Stimulated activated CD4-positive, alpha-beta T cell treated with anti-CD3 and anti-CD28 coated beads, Interleukin-1b, Interleukin-23, amount 100 ng/mL, for 4 hours (primary cell): ENCODE measurements around the gene SWI5.
"Not testable (repeated sequence)": the region's sequence is repeated elsewhere in the genome, so short reads cannot be mapped to it uniquely, and the experiment has no call there.

Experiments
- DNase-seq, 2 donors: peaks; one replicate each; pipeline ENCODE4 v3.0.0-alpha.2; 2020; ENCODE audit warnings: low read depth in 2 of 2

SWI5 gene

DNA sequence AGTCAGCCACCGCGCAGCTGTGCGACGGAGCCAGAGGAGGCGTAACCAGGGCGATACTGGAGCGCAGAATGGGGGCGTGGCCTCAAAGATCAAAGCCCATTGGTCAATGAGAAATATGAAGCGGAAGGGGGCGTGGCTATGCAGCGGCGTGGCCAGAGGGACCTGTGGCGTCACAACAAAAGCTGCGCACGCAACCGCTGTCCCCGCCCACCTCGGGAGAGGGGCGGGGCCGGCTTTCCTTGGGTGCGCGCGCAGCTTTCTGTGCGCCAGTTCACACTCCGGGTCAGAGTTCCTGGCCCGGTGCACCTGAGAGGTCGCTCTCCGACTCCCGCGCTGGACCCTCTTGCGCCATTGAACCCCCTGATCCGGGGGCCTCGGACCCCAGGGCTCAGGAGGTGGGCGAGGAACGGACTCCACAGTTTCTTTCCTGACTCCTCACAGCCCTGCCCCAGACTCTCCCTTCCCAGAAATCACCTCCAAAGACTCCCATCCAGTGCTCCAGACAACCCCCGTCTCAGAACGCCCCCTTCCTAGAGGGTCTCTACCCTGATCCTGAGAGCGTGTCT, at the start of gene SWI5:
TSS of gene SWI5 (plus strand) at position 269 of the 566 bp plus-strand sequence.
- DNase-seq = peak; percentile 99 to 100

- no peak for DNase-seq
Measured at GRCh38 chr9:128226412-128226801, 49.7 kb upstream of the SWI5 start.

- DNase-seq = not testable (repeated sequence)
Measured at GRCh38 chr9:128230897-128231296, 45.2 kb upstream of the SWI5 start.

DNA sequence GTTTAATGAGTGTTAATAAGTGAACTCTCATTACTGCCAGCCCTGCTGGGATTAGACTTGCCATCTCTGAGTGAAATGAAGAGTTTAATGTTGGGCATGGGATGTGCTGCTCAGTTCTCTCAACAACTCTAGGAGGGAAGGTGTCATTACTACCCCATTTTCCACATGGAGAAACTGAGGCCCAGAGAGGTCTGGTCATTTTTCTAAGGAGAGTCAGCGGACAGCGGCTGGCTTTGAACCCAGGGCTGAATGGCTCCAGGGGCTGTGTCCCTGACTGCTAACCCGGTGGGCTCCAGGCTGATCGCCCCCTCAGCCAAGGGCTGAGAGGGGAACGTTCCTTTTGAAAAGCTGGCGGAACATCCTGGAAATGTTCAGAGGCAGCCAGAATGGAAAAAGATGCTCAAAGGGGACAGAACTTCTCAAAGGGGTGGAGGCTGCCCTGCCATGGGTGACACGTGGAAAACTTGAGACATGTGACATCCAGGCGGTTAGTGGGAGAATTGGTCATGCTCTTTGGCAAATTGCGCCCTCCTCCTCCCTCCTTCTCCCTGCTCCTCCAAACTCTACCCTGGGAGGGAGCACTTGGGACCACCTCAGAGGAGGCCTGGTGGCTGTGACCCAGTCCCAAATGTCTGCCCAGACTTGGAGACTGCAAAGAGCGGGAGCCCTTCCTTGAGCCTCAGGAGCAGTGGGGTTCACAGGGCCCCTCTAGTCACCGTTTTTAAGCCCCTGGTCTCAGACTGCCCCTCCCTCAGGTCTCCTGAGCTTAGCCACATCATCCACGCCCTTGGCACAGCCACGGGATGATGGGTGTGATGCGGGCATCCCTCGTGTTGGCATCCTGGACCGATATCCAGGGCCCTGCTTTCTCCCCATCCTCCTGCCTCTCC, 44.2 kb upstream of the SWI5 start:
- DNase-seq = no peak

DNA sequence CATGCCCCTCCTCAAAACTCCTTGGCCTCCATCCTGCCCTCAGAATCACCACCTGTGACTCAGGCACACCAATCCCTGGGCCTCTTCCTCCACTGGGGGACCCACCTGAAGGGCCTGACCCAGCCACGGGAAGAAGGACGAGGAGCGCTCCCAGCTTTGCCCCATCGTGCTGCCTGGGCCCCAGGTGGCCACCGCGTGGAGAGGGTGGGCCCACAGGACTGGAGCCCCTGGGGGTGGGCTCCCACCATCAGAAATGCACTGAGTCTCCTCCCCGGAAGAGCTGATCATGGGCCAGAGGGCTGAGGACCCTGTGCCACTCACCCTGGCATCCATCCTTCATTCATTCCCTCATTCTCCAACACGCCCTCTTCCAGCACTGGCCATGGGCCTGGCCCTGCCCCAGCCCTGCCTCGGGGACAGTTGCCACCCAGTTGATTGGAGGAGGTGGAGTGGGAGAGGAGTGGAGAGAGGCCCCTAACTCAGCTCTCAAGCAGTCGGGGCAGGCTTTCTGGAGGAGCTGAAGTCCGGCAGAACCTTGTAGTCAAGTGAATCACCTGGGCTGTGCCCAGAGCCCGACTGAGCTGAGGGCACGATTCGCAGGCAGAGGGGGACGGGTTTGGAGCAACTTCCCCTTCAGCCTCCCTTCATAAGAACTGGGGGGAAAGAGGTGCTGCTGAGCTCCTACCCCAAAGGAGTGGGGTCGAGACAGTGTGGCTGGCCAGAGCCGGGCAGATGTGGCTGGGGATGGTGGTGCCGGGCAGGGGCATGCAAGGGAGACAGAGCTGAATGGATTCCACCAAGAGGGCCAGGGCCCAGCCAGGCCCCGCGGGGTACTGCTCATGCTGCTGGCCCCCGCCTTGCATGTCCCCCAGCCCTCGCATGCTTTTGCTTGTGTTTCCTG, 43.3 kb upstream of the SWI5 start:
- no peak for DNase-seq

DNA sequence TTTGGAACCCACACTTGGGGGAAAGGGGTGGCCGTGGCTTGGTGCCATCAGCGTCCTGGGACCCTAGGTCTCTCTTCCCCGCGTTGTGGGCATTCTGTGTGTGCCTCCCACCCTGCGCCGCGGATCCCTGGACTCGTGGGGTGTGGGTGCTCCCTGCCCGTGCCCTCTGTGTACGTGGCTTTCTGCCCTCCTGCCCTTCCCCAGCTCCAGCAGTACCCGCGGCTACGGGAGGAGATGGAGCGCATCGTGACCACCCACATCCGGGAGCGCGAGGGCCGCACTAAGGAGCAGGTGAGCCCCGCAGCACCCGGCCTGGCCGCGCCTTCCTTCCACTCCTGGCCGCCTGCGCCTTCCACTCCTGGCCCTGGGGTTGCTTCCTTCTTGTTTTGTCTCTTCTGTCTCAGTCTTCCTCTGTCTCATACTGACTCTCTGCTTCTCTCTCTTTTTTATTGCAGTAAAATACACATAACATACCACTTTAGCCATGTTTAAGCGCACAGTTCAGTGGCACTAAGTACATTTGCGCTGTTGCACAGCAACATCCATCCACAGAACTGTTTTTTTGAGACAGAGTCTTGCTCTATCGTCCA, 42.2 kb upstream of the SWI5 start:
- DNase-seq = no peak

- no peak for DNase-seq
Measured at GRCh38 chr9:128242124-128242523, 34.0 kb upstream of the SWI5 start.

DNA sequence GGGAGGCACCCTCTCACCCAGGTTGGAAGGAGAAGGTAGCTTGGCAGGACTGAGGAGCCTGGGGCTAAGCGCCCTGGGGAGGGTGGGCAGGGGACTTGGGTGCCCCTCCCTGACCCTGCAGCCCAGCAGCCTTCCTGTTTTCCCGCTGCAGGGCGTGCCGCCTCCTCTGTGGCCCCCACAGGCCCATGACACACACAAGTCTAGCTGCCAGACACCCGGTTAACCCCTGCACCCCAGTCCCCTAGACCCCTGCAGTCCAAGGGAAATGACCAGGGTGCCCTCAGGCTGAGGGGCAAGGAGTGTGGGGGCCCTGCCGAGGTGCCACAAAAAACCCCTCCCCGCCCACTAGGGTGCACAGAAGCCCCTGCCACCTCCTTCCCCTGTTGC, 33.3 kb upstream of the SWI5 start:
- no peak for DNase-seq

DNA sequence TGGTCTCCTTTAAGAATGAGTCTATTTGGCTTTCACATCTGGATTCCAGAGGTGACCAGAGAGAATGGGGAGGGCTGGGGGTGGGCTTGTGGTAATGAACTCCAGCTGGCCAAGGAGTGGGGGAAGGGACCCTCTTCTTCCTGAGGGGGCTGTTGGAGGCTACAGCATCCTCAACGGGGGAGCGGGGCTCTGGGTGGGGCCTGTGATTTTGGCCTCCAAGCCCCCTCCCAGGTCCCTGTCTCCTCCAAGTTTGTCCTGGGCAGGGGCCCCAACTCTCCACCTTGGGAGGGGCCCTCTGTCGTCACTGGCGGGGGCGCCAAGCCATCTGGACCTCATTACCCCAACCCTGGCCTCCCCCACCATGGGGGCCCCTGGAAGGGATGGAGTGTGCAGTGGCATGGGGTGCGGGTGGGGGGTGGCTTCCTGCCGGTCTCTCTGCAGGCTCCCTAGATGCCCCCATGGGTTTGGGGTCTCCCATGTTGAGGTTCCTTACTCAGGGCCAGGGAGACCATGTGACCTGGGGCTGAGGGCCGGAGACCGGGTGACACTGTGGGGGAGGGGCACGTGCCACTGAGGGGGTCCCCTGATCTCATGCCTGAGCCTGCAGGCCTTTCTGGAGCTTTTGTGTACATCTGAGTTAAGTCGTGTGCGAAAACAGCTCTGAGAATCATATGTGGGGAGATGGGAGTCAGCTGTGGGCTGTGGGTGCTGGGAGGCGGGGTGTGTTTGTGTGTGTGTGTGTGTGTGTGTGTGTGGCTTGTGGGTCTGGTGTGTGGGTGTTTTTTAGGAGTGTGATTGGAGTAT, 32.7 kb upstream of the SWI5 start:
- no peak for DNase-seq

DNA sequence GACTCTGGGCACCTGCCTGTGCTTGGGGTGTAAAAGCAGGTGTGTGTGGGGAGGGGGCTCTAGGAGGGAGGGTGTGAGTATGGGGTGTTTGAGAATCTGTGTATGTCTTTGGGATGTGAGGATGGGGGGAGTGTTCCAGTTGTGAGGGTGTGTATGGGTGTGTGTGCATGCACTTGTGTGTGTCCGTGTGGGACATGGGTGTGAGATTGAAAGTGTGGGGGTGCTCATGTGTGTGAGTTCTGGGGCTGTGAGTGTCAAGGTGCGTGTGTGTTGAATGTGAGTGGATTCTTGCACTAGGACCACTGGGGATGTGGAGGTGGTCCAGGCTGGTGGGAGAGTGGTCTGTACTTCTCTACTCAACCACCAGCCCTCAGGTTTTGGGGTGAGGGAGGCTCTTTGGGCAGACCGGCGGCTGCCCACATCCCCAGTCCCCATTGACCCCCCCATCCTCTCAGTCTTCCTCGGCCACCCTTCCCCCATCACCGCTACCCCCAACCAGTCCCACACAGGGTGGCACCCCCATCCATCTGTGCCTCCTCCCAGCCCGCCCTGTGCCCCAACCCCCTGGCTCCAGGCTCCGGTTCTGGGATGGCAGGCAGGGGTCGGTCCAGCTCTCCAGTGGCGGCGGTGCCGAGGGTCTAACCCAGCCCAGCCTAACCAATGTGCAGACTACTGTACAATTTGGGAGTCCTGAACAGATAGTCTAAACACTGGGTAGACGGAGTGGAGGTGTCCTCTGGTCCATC, 31.8 kb upstream of the SWI5 start:
- no peak for DNase-seq

GRCh38 chr9:128244837-128245231, 31.2 kb upstream of the SWI5 start:
- no peak for DNase-seq

GRCh38 chr9:128245421-128246151, 30.5 kb upstream of the SWI5 start:
- no peak for DNase-seq

DNA sequence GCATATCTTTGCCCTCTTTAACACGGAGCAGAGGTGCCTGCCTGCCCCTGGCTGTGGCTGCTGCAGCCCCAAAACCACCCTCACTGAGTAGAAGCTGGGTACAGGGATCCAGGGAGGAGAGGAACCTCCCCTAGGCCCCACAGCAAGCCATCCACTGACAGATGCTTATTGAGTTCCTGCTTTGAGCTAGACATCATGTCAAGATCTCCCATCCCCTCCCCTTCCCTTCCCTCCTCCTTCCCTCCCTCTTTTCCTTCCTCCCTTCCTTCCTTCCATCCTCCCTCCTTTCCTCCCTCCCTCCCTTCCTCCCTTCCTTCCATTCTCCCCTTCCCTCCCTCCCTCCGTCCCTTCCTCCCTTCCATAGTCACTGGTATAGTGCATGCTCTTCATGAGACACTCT, 29.6 kb upstream of the SWI5 start:
- no peak for DNase-seq

GRCh38 chr9:128247226-128247803, 28.8 kb upstream of the SWI5 start:
- no peak for DNase-seq

GRCh38 chr9:128249558-128249907, 26.5 kb upstream of the SWI5 start:
- no peak for DNase-seq

- DNase-seq = peak; percentile 99 to 100
Measured at GRCh38 chr9:128249908-128250838, 25.9 kb upstream of the SWI5 start.

GRCh38 chr9:128250839-128251731, 25.0 kb upstream of the SWI5 start:
- no peak for DNase-seq
